Activated T-cell treated with anti-CD3 and anti-CD28 coated beads for 48 hours (primary cell): Measurements from ENCODE around the gene MKLN1.

Source experiments
- DNase-seq: peaks from one replicate; pipeline ENCODE4 v3.0.0-alpha.2; 2020; ENCODE audit warnings: low read depth

Gene MKLN1

DNA sequence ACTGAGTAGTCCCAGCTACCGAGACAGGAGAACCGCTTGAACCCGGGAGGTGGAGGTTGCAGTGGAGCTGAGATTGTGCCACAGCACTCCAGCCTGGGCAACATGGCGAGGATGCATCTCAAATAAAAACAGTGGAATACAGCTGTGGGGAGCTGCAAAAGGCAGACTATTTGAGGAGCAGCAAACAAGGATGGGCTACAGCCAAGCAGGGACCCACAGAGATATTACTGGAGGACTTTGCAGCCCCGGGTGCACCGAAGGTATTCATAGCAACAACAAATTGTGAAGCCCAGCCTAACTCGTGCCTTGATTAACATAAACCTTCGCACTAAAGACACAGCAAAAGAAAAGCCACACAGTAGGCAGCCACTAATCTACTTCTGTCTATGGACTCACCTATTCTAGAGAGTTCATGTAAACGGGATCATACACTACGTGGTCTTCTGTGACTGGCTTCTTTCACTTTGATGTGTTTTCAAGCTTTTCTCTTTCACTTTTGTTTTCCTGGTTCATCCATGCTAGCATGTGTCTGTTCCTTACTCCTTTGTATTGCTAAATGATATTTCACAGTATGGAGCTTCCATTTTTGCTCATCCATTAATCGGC is 194.8 kb downstream of the MKLN1 start:
- no peak for DNase-seq

- no peak for DNase-seq
Measured at GRCh38 chr7:131524115-131524514, 196.4 kb downstream of the MKLN1 start.

- DNase-seq = no peak
Measured at GRCh38 chr7:131524703-131525102, 197.0 kb downstream of the MKLN1 start.

GRCh38 chr7:131525820-131526219 is 198.1 kb downstream of the MKLN1 start:
- no peak for DNase-seq

DNA sequence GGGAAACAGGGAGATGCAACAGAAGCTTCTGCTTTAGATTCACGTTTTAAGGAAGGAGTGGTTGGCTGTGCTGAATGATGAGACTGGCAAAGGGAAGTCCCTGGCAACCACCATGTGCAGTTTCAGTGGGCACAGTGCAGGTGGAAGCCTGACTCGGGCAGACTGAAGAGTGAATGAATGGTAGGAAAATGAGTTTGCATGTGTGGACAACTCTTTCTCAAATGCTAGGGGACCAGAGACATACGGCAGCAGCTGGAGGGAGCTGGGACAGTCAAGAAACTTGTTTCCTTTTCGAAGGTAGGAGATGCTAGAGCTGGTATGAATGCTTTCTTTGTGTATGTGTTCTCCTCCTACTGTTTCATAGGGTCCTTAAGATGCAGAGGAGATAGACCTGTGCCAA is 199.8 kb downstream of the MKLN1 start:
- no peak for DNase-seq

- DNase-seq = no peak
Measured at GRCh38 chr7:131529179-131529578, 201.5 kb downstream of the MKLN1 start.

DNA sequence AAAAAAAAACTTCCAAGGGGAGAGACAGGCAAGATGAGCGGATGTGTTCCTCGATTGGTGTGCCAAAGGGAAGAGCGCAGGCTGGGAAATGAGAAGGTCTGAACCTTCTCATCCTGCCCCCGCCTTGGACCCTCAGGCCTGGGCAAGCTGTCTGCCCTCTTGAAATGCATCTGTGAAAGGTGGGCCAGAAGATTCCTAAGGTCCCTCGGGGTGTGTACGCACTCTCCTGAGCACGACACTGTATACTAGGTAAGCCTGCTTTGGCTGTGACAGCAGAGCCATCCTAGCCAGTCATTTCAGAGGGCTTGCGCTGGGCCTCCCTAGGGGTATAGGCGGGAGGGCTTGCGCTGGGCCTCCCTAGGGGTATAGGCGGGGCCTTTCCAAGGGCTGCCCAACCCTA is 201.9 kb downstream of the MKLN1 start:
- DNase-seq = no peak

- DNase-seq = no peak
Measured at GRCh38 chr7:131530137-131530536, 202.5 kb downstream of the MKLN1 start.

DNA sequence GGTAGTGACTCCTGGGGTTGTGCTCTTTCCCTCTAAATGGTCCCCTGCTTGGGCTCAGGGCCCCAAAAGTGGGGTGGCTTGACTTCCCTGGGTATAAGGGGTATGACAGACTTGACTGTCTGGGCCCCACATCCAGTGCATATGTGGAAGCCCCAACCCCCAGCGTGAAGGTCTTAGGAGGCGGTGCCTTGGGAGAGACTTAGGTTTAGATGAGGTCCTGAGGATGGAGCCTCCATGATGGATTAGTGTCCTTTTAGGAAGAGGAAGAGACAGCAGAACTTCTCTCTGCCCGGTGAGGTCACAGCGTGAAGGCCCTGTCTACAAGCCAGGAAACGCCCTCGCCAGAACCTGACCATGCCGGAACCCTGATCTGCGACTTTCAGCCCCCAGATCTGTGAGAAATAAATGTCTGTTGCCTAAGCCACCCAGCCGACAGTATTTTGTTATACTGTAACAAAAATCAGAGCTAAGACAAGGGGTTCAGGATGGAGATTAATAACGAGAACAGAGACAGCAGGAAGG is 205.0 kb downstream of the MKLN1 start:
- DNase-seq = no peak

- DNase-seq = no peak
Measured at GRCh38 chr7:131533151-131533559, 205.5 kb downstream of the MKLN1 start.

DNA sequence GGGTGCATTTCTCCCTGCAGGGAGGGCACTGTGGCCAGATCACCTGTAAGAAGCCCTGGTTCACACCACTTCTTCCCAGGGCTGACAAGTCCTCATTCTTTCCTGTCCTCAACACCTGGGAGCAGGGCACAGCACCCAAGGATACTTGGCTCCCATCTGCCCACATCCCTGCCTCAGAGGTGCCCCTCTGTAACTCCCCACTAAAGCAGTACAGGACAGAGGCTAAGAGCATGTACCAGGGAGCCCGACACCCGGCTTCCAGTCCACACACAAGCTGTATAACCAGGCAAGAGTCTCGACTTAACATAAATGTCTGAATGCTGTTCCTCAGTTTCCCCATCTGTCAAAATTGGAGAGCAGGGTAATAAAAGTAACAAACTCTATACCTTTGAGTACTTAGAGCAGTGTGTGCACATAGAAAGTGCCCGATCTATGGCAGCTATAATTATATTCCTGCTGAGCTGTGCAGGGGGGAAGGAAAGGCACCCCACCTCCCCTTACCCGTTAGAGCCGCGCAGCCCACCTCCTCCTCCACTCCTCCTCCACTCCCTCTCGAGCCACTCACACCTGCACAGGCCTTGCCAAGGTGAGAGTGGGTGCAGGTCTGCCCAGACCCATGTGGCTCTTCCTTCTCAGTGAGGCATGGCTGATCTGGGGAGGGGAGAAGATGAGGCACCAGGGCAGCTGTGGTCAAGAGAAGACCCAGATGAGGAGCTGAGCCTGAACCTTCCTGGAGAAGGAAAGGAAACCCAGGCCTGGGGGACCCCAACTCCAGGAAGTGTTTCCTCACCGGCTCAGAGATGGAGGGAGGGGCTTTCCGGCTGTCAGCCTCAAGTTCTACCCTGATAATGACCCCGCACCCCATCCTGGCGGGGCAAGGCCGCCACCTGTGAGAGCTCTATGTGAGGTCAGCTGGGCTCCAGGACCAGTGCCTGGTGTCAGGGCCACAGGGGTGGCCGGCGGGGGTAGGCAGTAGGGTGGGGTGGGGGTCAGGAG is 206.2 kb downstream of the MKLN1 start:
- DNase-seq = no peak

DNA sequence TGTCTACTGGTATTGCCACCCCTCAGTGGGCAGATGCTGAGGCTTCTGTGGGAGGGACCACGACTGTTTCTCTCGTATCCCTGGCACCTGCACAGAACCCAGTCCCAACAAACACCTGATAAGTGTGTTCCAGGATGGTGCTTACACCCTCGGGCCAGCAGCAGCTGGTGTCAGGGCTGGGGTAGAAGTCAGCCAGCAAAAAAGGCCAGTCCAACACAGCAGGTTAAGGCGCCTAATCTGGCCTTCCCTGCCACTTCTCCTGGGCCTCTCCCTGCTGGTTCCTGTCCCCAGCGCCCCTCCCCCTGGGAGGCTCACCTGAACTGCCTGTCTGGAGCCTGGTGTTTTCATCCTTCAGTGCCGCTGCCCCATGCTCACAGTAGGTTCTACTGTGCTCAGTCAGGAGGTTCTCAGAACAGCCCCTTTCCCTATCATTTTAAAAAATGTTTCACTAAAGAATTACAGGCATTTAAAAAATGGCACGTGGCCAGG is 208.7 kb downstream of the MKLN1 start:
- DNase-seq = no peak

DNA sequence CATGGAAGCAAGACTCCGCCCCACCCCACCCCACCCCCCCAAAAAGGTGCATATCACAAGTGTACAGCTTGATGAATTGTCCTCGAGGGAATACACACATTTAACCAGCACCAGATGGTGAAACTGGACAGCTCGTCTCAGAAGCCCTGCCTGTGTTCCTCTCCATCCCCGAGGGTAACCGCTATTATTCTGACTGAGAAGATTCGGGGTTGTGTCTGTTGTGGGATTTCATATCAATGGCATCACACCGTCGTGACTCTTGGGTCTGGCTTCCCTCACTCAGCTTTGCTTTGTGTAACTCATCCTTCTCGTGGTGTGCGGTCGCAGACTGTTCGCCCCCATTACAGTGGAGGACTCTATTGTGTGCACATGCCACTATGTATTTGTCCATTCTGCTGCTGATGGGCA is 209.9 kb downstream of the MKLN1 start:
- DNase-seq = no peak

- no peak for DNase-seq
Measured at GRCh38 chr7:131538071-131538812, 210.6 kb downstream of the MKLN1 start.

DNA sequence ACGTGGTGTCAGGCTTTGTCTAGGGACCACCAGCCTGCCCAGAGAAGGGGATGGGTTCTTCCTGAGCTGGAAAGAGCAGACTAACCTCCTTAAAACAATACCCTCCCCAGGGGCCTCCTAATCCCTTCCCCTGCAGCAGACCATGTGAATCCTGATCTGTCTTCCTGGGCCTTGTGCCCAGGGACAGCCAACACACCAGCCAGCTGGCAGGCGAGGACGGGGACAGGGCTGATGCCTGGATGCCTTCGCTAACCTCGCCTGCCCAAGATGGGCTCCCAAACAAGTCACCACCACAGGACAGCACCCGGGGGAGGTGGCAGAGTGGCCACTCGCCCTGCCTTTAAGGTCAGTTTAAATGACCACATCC is 211.1 kb downstream of the MKLN1 start:
- DNase-seq = no peak

DNA sequence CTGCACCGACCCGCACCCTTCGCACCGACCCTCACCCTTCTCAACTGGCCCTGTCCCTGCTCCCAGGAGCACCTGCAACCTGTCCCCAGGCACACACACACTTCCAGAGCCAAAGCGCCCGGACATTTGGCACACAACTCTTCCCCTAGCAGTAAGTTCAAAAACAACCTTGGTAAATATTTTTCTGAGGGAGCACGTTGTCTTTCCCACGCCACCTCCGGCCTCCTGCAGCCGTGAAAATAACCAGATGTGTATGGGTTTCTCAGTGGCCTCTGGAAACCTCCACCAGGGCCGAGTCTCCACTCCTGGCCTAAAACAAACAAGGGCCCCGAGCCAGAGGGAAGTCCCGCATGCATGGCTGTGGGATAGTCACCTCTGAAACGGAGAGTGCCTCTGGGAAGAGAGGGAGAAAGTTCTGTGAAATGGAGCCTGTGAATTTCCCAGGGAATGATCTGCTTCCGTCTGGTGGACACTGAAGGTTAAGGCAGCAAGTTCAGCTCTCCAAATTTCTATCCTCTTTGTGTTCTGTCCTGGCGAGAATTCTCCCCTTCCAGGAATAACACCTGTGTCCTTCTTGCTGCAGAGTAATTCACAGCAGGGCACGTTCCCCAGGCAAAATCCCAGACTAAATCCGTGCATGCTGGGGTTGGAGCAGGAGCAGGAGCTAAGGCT is 213.0 kb downstream of the MKLN1 start:
- DNase-seq = no peak

DNA sequence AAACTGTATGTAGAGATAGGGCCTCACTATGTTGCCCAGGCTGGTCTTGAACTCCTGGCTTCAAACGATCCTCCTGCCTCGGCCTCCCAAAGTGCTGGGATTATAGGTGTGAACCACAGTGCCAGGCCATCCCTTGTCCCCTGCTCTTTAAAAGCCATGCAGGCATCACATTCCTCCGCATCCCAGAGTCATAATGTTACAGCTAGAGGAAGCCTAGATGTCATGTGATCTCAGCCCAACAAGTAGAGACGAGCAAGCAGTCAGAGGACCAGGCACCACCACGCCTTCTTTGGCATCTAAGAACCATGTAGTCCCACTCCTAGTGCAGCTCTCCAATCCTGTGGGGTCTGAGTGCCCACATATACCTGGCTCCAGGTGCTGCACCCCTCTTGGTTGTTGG is 215.6 kb downstream of the MKLN1 start:
- no peak for DNase-seq

- DNase-seq = no peak
Measured at GRCh38 chr7:131544021-131544420, 216.3 kb downstream of the MKLN1 start.

DNA sequence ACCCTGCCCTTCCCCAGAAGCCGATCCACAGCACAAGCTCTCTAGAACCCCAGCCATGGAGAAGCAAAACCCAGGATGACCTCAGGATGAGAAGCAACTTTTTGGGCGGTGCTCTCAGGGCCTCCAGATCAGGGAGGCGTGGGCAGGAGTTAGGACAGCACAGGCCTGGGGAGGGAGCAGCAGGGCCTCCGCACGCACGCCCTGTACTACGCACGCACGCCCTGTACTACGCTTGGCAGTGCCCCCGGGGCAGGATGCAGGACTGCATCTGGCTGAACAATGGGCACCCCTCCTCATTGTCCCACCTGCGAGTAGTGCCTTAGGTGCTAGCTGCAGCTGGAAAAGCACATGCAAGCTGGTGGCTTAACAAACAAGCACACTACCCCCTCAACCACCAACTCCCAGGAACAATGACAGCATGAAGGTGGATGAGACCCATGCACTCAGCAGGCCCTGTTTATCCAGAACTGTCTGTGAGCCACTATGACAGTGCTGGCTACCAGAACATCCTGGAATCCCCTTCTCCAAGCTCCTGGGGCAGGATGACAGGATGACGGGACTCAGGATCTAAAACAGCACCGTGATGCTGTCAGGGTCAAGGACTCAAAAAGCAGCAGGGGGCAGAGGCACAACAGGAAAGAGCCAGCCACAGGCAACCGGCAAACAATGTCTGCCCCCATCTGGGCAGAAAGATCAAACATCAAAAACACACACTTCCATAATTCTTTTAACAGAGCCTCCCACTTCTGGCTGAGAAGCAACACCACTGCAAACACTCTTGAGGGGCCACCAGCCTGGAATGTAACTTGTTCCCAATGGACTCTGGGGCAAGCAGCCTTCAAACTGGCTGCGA is 217.0 kb downstream of the MKLN1 start:
- DNase-seq = no peak

- DNase-seq = no peak
Measured at GRCh38 chr7:131546126-131546525, 218.4 kb downstream of the MKLN1 start.
